ENCODE data around the gene DAPK1. TPM values are rescaled to one million over a fixed set of nuclear protein-coding genes. Genes with fewer than 3 reads are reported as not detected.

The DAPK1 gene
- total and polyA plus RNA-seq, 12 donors = 5.4 to 44.6 (median 21.3) TPM

DNA sequence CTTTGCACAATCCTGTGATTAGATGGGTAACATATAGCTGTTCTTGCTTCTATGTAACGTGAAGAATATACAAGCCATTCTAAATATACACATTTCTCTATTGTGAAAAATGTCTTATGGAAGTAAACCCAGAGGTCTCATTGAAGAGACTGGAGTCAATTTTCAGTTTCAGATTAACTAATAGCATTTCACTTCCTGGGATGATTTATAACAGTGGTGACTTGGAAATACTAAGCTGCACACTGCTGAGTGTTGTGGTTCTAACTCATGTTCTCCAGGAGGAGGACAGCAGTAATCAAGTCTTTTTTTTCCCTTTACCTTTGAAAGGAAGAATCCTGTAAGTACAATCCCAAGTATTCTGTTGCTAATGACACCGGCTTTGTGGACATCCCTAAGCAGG is 231.6 kb downstream of the DAPK1 start:
- TF ChIP-seq POLR2A (IDR thresholded peaks at IDR 0.05) (no peak), CTCF (IDR thresholded peaks at IDR 0.05) (no peak)
- Histone ChIP-seq H3K27me3 (no peaks in the 10 kb centered on the region), H3K4me3 (no peak overlapping the region), H3K9me3 (replicated peaks in 1 of 3) (no peaks in the 10 kb centered on the region), H3K27ac (no peak overlapping the region), H3K4me1 (replicated peaks in 1 of 2) (peaks cover 5 to 18% of the 10 kb centered on the region in 2 donors), H3K36me3 (replicated peaks in 1 of 2) (peaks cover 0 to 45% of the 10 kb centered on the region in 2 donors)
- no peak for DNase-seq
- 83 to 89% (median 86%) methylated on average over 2 of the region's 2 CpGs for WGBS, 4 donors
- intact Hi-C loops (cut with DNase I) = no loop called here

DNA sequence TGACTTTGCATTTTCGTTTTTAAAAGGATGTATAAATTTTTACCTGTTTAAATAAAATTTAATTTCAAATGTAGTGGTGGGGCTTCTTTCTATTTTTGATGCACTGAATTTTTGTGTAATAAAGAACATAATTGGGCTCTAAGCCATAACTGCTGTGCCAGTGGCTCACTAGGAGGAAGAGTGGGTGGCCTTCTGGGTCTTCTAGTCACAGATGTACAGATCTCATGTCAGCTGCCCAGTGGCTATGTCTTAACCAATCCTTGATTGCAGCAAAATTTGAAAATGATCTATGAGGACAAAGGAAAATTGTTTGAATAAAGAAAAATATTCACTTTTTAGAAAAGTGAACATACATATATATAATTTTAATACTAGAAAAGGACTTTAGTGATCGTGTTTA is 233.7 kb downstream of the DAPK1 start:
- intact Hi-C loops (cut with DNase I) = no loop called here
- Histone ChIP-seq H3K4me1 (replicated peaks in 1 of 2) (peaks cover 5 to 11% of the 10 kb centered on the region in 2 donors), H3K27me3 (no peaks in the 10 kb centered on the region), H3K9me3 (replicated peaks in 1 of 3) (no peaks in the 10 kb centered on the region), H3K4me3 (no peak overlapping the region), H3K36me3 (replicated peaks in 1 of 2) (peaks cover 0 to 45% of the 10 kb centered on the region in 2 donors), H3K27ac (no peak overlapping the region)
- no peak for DNase-seq
- no peak for TF ChIP-seq POLR2A (IDR thresholded peaks at IDR 0.05)
- TF ChIP-seq CTCF (IDR thresholded peaks at IDR 0.05) = no peak
- WGBS, 4 donors = 81 to 93% (median 87%) methylated on average over 2 of the region's 2 CpGs

DNA sequence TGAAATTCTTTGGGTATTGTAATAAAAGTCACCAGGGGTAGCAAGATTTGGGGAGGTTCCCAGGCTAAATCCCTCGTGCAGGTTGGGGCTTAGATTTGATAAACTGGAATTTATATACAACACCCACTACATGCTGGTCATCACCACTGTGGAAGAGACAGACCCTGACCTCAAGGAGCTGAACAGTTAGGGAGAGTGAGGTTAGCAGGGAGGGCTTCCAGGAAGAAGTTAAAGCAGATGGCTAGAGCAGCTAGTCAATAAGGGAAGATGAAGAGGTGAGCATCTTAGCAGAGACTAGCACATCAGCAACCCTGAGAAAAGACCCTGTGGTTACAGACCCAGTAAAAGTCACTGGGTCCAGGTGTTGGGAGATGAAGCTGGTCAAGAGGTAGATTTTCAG is 234.7 kb downstream of the DAPK1 start:
- intact Hi-C loops (cut with DNase I) = no loop called here
- Histone ChIP-seq H3K27me3 (no peaks in the 10 kb centered on the region), H3K36me3 (replicated peaks in 1 of 2) (peaks cover 0 to 45% of the 10 kb centered on the region in 2 donors), H3K27ac (no peak overlapping the region), H3K9me3 (replicated peaks in 1 of 3) (no peaks in the 10 kb centered on the region), H3K4me3 (no peak overlapping the region), H3K4me1 (replicated peaks in 1 of 2) (peaks cover 0 to 7% of the 10 kb centered on the region in 2 donors)
- DNase-seq = no peak
- TF ChIP-seq CTCF (IDR thresholded peaks at IDR 0.05) = no peak
- TF ChIP-seq POLR2A (IDR thresholded peaks at IDR 0.05) = no peak
- 83 to 100% (median 90%) methylated on average over 1 of the region's 1 CpG for WGBS, 4 donors

DNA sequence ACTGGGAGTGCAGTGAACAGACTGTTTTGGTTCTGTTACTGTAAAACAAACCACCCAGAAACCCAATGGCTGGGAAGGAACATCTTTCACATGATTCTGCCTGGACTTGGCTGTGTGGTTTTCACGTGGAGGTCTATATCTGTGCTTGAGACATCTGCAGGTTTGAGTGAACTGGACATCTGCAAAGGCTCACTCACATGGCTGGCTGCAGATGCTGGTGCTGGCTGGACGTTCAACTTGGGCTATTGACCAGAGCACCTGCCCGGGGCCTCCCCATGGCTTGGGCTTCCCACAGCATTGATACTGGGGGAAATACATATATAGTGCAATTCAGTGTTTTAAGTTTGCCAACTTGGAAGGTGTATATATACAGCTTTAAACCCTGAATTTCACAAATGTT is 235.1 kb downstream of the DAPK1 start:
- peaks cover 0 to 45% of the 10 kb centered on the region in 2 donors for H3K36me3 ChIP-seq (replicated peaks in 1 of 2)
- DNase-seq = no peak
- intact Hi-C loops (cut with DNase I) = no loop called here
- WGBS, 4 donors = 81 to 92% (median 83%) methylated on average over 3 of the region's 3 CpGs
- no peaks in the 10 kb centered on the region for H3K27me3 ChIP-seq
- H3K4me3 ChIP-seq = no peak overlapping the region
- H3K9me3 ChIP-seq (replicated peaks in 1 of 3) = no peaks in the 10 kb centered on the region
- H3K4me1 ChIP-seq (replicated peaks in 1 of 2) = peaks cover 0 to 5% of the 10 kb centered on the region in 2 donors
- H3K27ac ChIP-seq = no peak overlapping the region
- TF ChIP-seq CTCF (IDR thresholded peaks at IDR 0.05) (no peak), POLR2A (IDR thresholded peaks at IDR 0.05) (no peak)

All from adrenal gland (tissue), 12 donors.